Endothelial cell of umbilical vein (primary cell): ENCODE data around the gene SMURF2.

Experiments used
- EZH2 ChIP-seq: IDR thresholded peaks from 2 replicates; pipeline ENCODE4 v1.6.1; 2012; ENCODE audit warnings: borderline replicate concordance, low read depth, mild to moderate bottlenecking, moderate library complexity, low read length, inconsistent platforms; ENCODE audit not compliant: severe bottlenecking
- GATA2 ChIP-seq: IDR thresholded peaks from 2 replicates; pipeline ENCODE4 v1.7.0; 2011; ENCODE audit warnings: low read depth, mild to moderate bottlenecking, moderate library complexity, mixed read lengths, low read length; ENCODE audit not compliant: insufficient read length, insufficient read depth
- MYC ChIP-seq: IDR thresholded peaks from one replicate; pipeline ENCODE4 v1.6.1; 2011; ENCODE audit warnings: mild to moderate bottlenecking, low read depth, low read length
- POLR2A ChIP-seq: IDR thresholded peaks from 2 replicates; pipeline ENCODE4 v1.6.1; 2012; ENCODE audit warnings: low read depth, mild to moderate bottlenecking, control low read depth, low read length
- POLR2AphosphoS5 ChIP-seq: IDR thresholded peaks from 2 replicates; pipeline ENCODE4 v1.6.1; 2012; ENCODE audit warnings: low read depth, mild to moderate bottlenecking, control low read depth, low read length, moderate library complexity; ENCODE audit not compliant: insufficient read depth
- TF ChIP-seq, protein P1 (sequence below): IDR thresholded peaks from 2 replicates; pipeline ENCODE4 v1.6.1; 2011; ENCODE audit not compliant: insufficient read depth, insufficient read length
- TF ChIP-seq, protein P2 (sequence below), 2 donors: IDR thresholded peaks; 1 replicate in 1 of 2; 2 replicates in 1 of 2; pipeline ENCODE4 v1.5.1; 2011; ENCODE audit warnings: low read length in 2 of 2, mild to moderate bottlenecking in 2 of 2, moderate library complexity in 2 of 2, control low read depth in 1 of 2, inconsistent platforms in 1 of 2, low read depth in 1 of 2; ENCODE audit not compliant: insufficient read depth in 1 of 2; ENCODE audit errors: extremely low read depth in 1 of 2

DNA sequence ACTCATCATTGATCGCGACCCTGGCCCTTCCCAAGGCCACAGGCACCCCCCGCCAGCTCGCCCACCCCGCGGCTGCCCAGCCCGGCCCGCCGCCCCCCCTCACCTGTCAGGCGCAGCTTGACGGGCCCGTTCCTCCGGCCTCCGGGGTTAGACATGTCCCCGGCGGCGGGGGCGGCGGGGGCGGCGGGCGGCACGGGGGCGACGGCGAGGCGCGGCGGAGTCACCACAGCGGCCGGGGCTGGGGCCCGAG is 456 bp downstream of the SMURF2 start:
- TF ChIP-seq, protein P1, sequence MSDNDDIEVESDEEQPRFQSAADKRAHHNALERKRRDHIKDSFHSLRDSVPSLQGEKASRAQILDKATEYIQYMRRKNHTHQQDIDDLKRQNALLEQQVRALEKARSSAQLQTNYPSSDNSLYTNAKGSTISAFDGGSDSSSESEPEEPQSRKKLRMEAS: no peak
- TF ChIP-seq, protein P2, sequence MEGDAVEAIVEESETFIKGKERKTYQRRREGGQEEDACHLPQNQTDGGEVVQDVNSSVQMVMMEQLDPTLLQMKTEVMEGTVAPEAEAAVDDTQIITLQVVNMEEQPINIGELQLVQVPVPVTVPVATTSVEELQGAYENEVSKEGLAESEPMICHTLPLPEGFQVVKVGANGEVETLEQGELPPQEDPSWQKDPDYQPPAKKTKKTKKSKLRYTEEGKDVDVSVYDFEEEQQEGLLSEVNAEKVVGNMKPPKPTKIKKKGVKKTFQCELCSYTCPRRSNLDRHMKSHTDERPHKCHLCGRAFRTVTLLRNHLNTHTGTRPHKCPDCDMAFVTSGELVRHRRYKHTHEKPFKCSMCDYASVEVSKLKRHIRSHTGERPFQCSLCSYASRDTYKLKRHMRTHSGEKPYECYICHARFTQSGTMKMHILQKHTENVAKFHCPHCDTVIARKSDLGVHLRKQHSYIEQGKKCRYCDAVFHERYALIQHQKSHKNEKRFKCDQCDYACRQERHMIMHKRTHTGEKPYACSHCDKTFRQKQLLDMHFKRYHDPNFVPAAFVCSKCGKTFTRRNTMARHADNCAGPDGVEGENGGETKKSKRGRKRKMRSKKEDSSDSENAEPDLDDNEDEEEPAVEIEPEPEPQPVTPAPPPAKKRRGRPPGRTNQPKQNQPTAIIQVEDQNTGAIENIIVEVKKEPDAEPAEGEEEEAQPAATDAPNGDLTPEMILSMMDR (IDR thresholded peaks at IDR 0.05; ENCODE audit: extremely low read depth in 1 of 2, insufficient read depth in 1 of 2, low read depth in 1 of 2, low read length in 2 of 2): no peak
- no peak for TF ChIP-seq POLR2AphosphoS5
- no peak for TF ChIP-seq MYC
- TF ChIP-seq EZH2: no peak
- TF ChIP-seq POLR2A: no peak
- no peak for TF ChIP-seq GATA2
